ENCODE results near the gene ZNF780B.
A peak's percentile ranks its signal among the peaks of the same experiment; 100 is the strongest.

The ZNF780B gene

GRCh38 chr19:40091205-40092129 lies 35.4 kb upstream of the ZNF780B start:
- no peak for TF ChIP-seq POLR2A (IDR thresholded peaks at IDR 0.05; ENCODE audit: extremely low read depth, insufficient read length)
- no peak for DNase-seq (ENCODE audit: low read depth)
- peak overlapping the region; percentile 83 for H3K4me3 ChIP-seq (ENCODE audit: low read depth, low read length)

GRCh38 chr19:40090241-40091204 lies 34.5 kb upstream of the ZNF780B start, which contains the start of gene ZNF780A:
Gene ZNF780A, minus strand, starts transcription at chr19:40090943. Its CDS starts 6,190 bp downstream, at chr19:40084753.
- TF ChIP-seq MYC (IDR thresholded peaks at IDR 0.05; ENCODE audit: low read depth, low read length) (0 out of 2 replicates have a peak, but pooled peaks have one; percentile 27), CTCF (IDR thresholded peaks at IDR 0.05; ENCODE audit: low read depth, low read length) (no peak), POLR2A (IDR thresholded peaks at IDR 0.05; ENCODE audit: extremely low read depth, insufficient read length) (peak; percentile 31), MAX (IDR thresholded peaks at IDR 0.05; ENCODE audit: low read depth, low read length) (peak; percentile 7; the same call in 1 of the 2 replicates)
- peak; percentile 83 for DNase-seq (ENCODE audit: low read depth)
- peak within 1 kb of the TSS; percentile 83 for H3K4me3 ChIP-seq (ENCODE audit: low read depth, low read length)

DNA sequence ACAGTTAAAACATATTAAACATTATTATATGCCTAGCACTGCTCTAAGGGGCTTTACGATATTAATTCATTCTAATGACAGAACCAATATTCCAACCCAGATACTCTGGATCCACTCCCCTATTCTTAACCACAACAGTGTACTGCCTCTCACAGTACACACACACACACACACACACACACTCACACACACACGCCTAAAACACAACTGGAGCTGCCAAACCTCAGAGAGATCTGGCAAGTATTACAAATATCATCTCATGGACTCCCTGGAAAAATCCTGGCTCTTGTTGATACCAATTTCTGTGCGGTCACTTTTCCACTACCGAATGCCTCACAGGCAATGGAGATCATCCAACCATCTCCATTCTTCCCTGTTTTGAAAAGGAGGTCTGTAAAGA lies 33.4 kb upstream of the ZNF780B start:
- peak overlapping the region; percentile 83 for H3K4me3 ChIP-seq (ENCODE audit: low read depth, low read length)
- TF ChIP-seq CTCF (IDR thresholded peaks at IDR 0.05; ENCODE audit: low read depth, low read length) = no peak
- no peak for TF ChIP-seq MAX (IDR thresholded peaks at IDR 0.05; ENCODE audit: low read depth, low read length)
- no peak for TF ChIP-seq POLR2A (IDR thresholded peaks at IDR 0.05; ENCODE audit: extremely low read depth, insufficient read length)
- TF ChIP-seq MYC (IDR thresholded peaks at IDR 0.05; ENCODE audit: low read depth, low read length) = no peak
- no peak for DNase-seq (ENCODE audit: low read depth)

- no peak for TF ChIP-seq MAX (IDR thresholded peaks at IDR 0.05; ENCODE audit: low read depth, low read length)
- no peak for DNase-seq (ENCODE audit: low read depth)
- H3K4me3 ChIP-seq (ENCODE audit: low read depth, low read length) = no peak overlapping the region
These were observed 32.4 kb upstream of the ZNF780B start for GRCh38 chr19:40088299-40089047.

GRCh38 chr19:40084948-40085347 lies 28.9 kb upstream of the ZNF780B start:
- no peak for DNase-seq (ENCODE audit: low read depth)
- no peak for TF ChIP-seq MYC (IDR thresholded peaks at IDR 0.05; ENCODE audit: low read depth, low read length)
- TF ChIP-seq POLR2A (IDR thresholded peaks at IDR 0.05; ENCODE audit: extremely low read depth, insufficient read length) = no peak
- TF ChIP-seq MAX (IDR thresholded peaks at IDR 0.05; ENCODE audit: low read depth, low read length) = no peak
- no peak for TF ChIP-seq CTCF (IDR thresholded peaks at IDR 0.05; ENCODE audit: low read depth, low read length)
- H3K4me3 ChIP-seq (ENCODE audit: low read depth, low read length) = no peak overlapping the region

DNA sequence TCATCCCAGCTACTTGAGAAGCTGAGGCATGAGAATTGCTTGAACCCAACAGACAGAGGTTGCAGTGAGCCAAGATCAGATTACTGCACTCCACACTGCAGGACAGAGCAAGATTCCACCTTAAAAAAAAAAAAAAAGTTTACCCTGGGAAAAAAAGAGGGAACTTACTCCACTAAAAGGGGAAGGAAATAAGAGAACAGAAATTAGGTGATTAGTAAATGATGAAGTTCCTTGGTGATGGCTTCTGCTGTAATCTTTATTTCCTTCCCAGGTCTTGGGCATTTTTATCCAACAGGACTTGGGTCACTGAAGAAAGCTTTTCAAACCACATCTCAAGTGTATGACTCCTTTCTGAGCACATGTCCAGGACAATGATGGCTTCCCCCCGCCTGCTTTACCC lies 25.4 kb upstream of the ZNF780B start:
- no peak overlapping the region for H3K4me3 ChIP-seq (ENCODE audit: low read depth, low read length)
- DNase-seq (ENCODE audit: low read depth) = no peak
- no peak for TF ChIP-seq POLR2A (IDR thresholded peaks at IDR 0.05; ENCODE audit: extremely low read depth, insufficient read length)
- TF ChIP-seq MYC (IDR thresholded peaks at IDR 0.05; ENCODE audit: low read depth, low read length) = no peak
